Endodermal cell (in vitro differentiated cells): Measurements from ENCODE around the gene C8B. TPM values are rescaled to one million over a fixed set of nuclear protein-coding genes. Genes with fewer than 3 reads are reported as not detected.
A peak's percentile ranks its signal among the peaks of the same experiment; 100 is the strongest.

Experiments
- DNase-seq: peaks from one replicate; pipeline ENCODE4 v3.0.0-alpha.2; 2017
- H3K27ac ChIP-seq: 2 replicates; pipeline ENCODE4 v1.5.1; 2013; ENCODE audit warnings: mild to moderate bottlenecking, low read depth, low read length, moderate library complexity
- H3K27me3 ChIP-seq: 2 replicates; pipeline ENCODE4 v1.6.1; 2013; ENCODE audit warnings: mild to moderate bottlenecking, low read length, moderate library complexity; ENCODE audit not compliant: insufficient read depth, control insufficient read depth, poor library complexity, severe bottlenecking
- H3K36me3 ChIP-seq: 2 replicates; pipeline ENCODE4 v1.7.0; 2013; ENCODE audit warnings: mild to moderate bottlenecking, low read length, moderate library complexity; ENCODE audit not compliant: control insufficient read depth, insufficient read depth
- H3K4me1 ChIP-seq: one replicate; pipeline ENCODE4 v1.7.0; 2013; ENCODE audit warnings: low read length; ENCODE audit not compliant: control insufficient read depth, insufficient read depth
- H3K4me3 ChIP-seq: 2 replicates; pipeline ENCODE4 v1.5.1; 2013; ENCODE audit warnings: mild to moderate bottlenecking, low read length, moderate library complexity
- H3K9ac ChIP-seq: 2 replicates; pipeline ENCODE4 v1.6.1; 2013; ENCODE audit warnings: mild to moderate bottlenecking, low read length, moderate library complexity; ENCODE audit not compliant: poor library complexity, severe bottlenecking; ENCODE audit errors: extremely low read depth
- H3K9me3 ChIP-seq: 2 replicates; pipeline ENCODE4 v1.6.1; 2013; ENCODE audit warnings: mild to moderate bottlenecking, low read length, moderate library complexity; ENCODE audit not compliant: control insufficient read depth
- H3K27ac Mint-ChIP-seq: 2 replicates; pipeline ENCODE4 v1.8.0; 2020; ENCODE audit warnings: mixed read lengths
- H3K27me3 Mint-ChIP-seq: 2 replicates; pipeline ENCODE4 v1.8.0; 2021; ENCODE audit warnings: mild to moderate bottlenecking, mixed read lengths; ENCODE audit not compliant: insufficient read depth
- H3K36me3 Mint-ChIP-seq: 2 replicates; pipeline ENCODE4 v1.8.0; 2020; ENCODE audit warnings: low read depth, mixed read lengths
- H3K4me1 Mint-ChIP-seq: 2 replicates; pipeline ENCODE4 v1.8.0; 2020; ENCODE audit warnings: mixed read lengths
- H3K4me3 Mint-ChIP-seq: 2 replicates; pipeline ENCODE4 v1.8.0; 2020; ENCODE audit warnings: mild to moderate bottlenecking, moderate library complexity, mixed read lengths
- H3K9me3 Mint-ChIP-seq: 2 replicates; pipeline ENCODE4 v1.8.0; 2020; ENCODE audit warnings: mild to moderate bottlenecking, mixed read lengths
- WGBS, 2 experiments: methylation state at CpG; one replicate each; pipeline versions ENCODE4 v1.1.5 to v1.1.7; 2013; ENCODE audit warnings: missing lambda C conversion rate in 2 of 2, mixed read lengths in 1 of 2; ENCODE audit not compliant: insufficient coverage in 1 of 2, insufficient read length in 1 of 2; 5-methylcytosine and 5-hydroxymethylcytosine counted together
- long read RNA-seq, 4 experiments: library from polyadenylated mRNA in 2 of 4; library from RNA in 1 of 4; library from capped mRNA in 1 of 4; stranded (forward) in 3 of 4; unstranded in 1 of 4; transcript quantifications; one replicate each; pipeline ENCODE4 v2.0.0, GENCODE V29; 2020 to 2021; ENCODE audit warnings: inconsistent platforms in 1 of 4
- polyA plus RNA-seq, 2 experiments: library from polyadenylated mRNA; stranded (reverse); fragments of 50-300 nt; gene quantifications; one replicate each; pipeline ENCODE4 v1.2.3, GENCODE V29; 2013
- total RNA-seq, 2 donors: library from RNA; stranded (reverse); fragmentation: NEBNext Ultra II Directional in 1 of 2; extraction: Animal tissue kit (Norgen Biotek cat#: 25700) in 1 of 2; gene quantifications; 2 replicates in 1 of 2; 3 replicates in 1 of 2; pipeline ENCODE4 v1.2.1, GENCODE V29; 2021
- TF ChIP-seq, protein P1 (sequence below): fragments of 200-600 bp; sonication (generic); conservative IDR thresholded peaks from 2 replicates; pipeline ENCODE4 v1.5.0; 2021; ENCODE audit warnings: antibody characterized with exemption, mild to moderate bottlenecking

C8B gene
- total RNA-seq, result not detected
- polyA plus RNA-seq (2013, experiment 1 of 2), result not detected
- not detected for polyA plus RNA-seq (2013, experiment 2 of 2)
- long read RNA-seq, experiment 1, result 0 reads
- long read RNA-seq, experiment 2, result 0 reads
- long read RNA-seq, experiment 3, result 0 reads
- long read RNA-seq, experiment 4, result 0 reads

DNA sequence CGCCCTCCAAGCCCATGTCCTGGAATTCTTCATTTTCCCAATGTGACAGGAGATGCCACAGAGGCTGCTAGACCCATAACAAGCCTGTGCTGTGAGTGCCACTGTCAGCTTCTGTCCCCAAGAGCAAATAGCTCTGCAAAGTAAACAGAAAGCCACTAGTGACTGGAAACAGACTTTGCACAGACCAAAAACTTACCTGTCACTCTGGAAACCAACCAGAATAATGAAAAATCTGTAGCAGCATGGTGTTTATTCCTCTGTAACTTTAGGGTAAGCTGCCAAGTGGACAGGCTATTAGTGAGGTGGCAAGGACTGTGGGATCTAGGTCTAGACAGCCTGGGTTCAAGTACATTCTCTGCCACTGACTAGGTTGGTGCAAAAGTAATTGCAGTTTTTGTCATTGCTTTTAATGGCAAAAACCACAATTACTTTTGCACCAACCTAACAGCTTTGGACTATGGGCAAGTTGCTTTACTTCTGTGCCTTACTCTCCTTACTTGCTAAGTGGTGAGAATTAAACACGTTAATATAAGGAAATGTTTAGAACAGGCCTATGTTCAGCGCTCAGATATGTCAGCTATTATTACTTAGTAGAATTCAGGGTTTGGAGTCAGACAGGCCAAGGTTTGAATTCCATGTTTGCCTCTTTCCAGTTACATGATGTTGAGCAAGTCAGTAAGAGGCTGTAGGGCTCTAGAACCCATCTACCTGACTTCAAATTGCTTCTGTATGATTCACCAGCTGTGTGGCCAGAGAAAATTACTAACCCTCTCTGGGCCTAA, at the start of gene C8B:
C8B (minus strand) TSS at position 100 of the 782 bp plus-strand sequence; CDS start at position 33, 67 bp downstream.
- H3K36me3 ChIP-seq, result no peaks in the 10 kb centered on the region
- peaks cover 9% of the 10 kb centered on the region for H3K27me3 Mint-ChIP-seq
- no peak within 1 kb of the TSS for H3K27ac ChIP-seq
- H3K4me1 ChIP-seq, result peaks cover 4% of the 10 kb centered on the region
- H3K9me3 Mint-ChIP-seq, result no peaks in the 10 kb centered on the region
- no peaks in the 10 kb centered on the region for H3K36me3 Mint-ChIP-seq
- peak; percentile 43 for DNase-seq
- peaks cover 7% of the 10 kb centered on the region for H3K9me3 ChIP-seq
- peaks cover 17% of the 10 kb centered on the region for H3K4me1 Mint-ChIP-seq
- H3K27ac Mint-ChIP-seq, result no peak within 1 kb of the TSS
- TF ChIP-seq, protein P1, sequence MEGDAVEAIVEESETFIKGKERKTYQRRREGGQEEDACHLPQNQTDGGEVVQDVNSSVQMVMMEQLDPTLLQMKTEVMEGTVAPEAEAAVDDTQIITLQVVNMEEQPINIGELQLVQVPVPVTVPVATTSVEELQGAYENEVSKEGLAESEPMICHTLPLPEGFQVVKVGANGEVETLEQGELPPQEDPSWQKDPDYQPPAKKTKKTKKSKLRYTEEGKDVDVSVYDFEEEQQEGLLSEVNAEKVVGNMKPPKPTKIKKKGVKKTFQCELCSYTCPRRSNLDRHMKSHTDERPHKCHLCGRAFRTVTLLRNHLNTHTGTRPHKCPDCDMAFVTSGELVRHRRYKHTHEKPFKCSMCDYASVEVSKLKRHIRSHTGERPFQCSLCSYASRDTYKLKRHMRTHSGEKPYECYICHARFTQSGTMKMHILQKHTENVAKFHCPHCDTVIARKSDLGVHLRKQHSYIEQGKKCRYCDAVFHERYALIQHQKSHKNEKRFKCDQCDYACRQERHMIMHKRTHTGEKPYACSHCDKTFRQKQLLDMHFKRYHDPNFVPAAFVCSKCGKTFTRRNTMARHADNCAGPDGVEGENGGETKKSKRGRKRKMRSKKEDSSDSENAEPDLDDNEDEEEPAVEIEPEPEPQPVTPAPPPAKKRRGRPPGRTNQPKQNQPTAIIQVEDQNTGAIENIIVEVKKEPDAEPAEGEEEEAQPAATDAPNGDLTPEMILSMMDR, result no peak
- no peak within 1 kb of the TSS for H3K9ac ChIP-seq
- WGBS, 2 experiments, result 93 to 100% methylated on average over 3 of the region's 3 CpGs
- no peak within 1 kb of the TSS for H3K4me3 Mint-ChIP-seq
- no peak within 1 kb of the TSS for H3K4me3 ChIP-seq
- H3K27me3 ChIP-seq, result no peaks in the 10 kb centered on the region

DNA sequence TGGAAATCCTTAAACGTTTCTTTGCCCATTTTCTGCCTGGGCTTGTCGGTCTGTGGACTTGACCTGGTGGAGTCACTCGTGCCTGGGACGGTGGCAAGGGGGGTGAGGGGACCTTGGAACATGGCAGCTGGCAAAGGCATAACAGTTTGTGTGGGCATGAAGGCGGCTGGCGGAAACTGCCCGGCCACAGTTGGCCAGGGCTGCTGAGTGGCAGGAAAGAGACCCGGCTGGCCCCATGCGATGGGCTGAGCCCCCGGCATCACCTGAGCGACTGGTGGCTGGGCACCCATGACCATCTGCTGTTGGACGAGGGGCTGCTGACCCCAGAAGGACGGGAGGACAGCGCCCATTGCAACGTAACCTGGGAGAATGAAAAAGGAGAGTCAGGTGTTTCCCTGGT, 49.3 kb upstream of the C8B start:
- peaks cover 8% of the 10 kb centered on the region for H3K36me3 Mint-ChIP-seq
- 93 to 96% methylated on average over 10 to 15 of the region's 15 CpGs for WGBS, 2 experiments
- H3K4me1 Mint-ChIP-seq, result peaks cover 23% of the 10 kb centered on the region
- peaks cover 19% of the 10 kb centered on the region for H3K27me3 ChIP-seq
- peaks cover 12% of the 10 kb centered on the region for H3K4me1 ChIP-seq
- TF ChIP-seq, protein P1, result no peak
- H3K4me3 ChIP-seq, result no peak overlapping the region
- H3K27me3 Mint-ChIP-seq, result peaks cover 27% of the 10 kb centered on the region
- no peak overlapping the region for H3K27ac Mint-ChIP-seq
- no peak overlapping the region for H3K27ac ChIP-seq
- no peaks in the 10 kb centered on the region for H3K36me3 ChIP-seq
- H3K9ac ChIP-seq, result no peak overlapping the region
- no peak for DNase-seq
- H3K4me3 Mint-ChIP-seq, result no peak overlapping the region
- no peaks in the 10 kb centered on the region for H3K9me3 Mint-ChIP-seq
- H3K9me3 ChIP-seq, result no peaks in the 10 kb centered on the region

DNA sequence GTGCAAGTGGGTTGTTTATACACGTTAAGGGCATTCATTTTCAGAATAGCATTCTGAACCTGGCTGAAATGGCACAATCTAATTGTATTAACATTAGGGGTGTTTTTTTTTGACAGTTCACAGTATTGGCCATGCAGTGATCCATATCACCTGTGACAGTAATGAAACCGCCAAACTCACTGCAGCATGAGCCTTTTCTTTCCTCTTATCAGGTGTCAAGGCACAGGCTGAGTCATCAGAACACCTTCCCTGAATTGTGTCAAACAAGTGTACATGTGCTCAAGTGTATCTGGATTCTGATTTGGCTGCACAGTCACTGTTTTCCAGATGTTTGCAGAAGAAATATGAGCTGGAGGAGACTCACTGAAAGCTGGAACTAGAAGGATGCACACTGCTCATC, 47.7 kb upstream of the C8B start:
- no peaks in the 10 kb centered on the region for H3K9me3 Mint-ChIP-seq
- H3K4me1 Mint-ChIP-seq, result peaks cover 23% of the 10 kb centered on the region
- peaks cover 15% of the 10 kb centered on the region for H3K36me3 Mint-ChIP-seq
- 89 to 91% methylated on average over 1 to 2 of the region's 2 CpGs for WGBS, 2 experiments
- no peak overlapping the region for H3K4me3 ChIP-seq
- H3K27me3 ChIP-seq, result peaks cover 34% of the 10 kb centered on the region
- H3K9ac ChIP-seq, result no peak overlapping the region
- TF ChIP-seq, protein P1, result no peak
- no peak overlapping the region for H3K27ac Mint-ChIP-seq
- H3K27me3 Mint-ChIP-seq, result peaks cover 43% of the 10 kb centered on the region
- H3K9me3 ChIP-seq, result no peaks in the 10 kb centered on the region
- H3K4me3 Mint-ChIP-seq, result no peak overlapping the region
- no peak for DNase-seq
- peaks cover 12% of the 10 kb centered on the region for H3K4me1 ChIP-seq
- H3K36me3 ChIP-seq, result no peaks in the 10 kb centered on the region
- no peak overlapping the region for H3K27ac ChIP-seq
